ENCODE results near the gene CFAP20.

CFAP20 gene

DNA sequence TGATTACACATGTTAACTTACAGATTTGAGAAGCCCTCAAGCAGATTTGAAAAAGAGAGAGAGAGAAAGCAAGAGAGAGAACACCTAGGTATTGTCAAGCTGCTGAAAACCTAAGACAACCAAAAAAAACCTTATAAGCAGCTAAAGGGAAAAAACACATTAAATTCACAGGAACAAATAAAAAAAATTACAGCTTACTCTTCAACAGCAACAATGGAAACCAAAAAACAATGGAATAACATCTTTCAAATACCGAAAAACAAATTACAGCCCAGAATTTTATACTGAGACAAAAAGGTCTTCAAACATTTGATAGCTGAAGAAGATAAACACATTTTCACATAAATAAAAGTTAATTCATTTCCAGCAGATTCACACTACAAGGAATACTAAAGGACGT is 8.4 kb upstream of the CFAP20 start:
- Mint-ChIP-seq H3K36me3 (ENCODE audit: low read depth) (peaks cover 27% of the 10 kb centered on the region), H3K4me1 (ENCODE audit: low read depth) (no peaks in the 10 kb centered on the region), H3K27ac (no peak overlapping the region), H3K4me3 (no peak overlapping the region), H3K27me3 (no peaks in the 10 kb centered on the region), H3K9me3 (peaks cover 3% of the 10 kb centered on the region)
- DNase-seq, result no peak

DNA sequence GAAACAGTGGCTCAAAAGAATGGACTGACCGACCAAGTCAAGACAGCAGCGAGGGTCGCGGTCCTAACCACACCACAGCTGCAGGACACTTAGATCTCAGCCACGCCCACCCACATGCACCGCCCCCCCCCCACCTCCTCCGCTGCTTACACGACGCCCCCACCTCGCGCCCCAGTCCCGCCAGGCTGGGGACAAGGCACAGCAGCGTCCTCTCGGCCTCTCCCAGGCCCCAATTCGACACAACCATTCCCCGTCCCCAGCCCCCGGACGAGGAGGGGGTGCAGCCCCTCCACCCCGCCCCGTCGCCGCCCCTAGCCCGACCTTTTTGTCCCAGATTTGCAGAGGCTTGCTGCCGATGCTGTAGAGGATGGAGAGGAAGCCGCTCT is 477 bp downstream of the CFAP20 start:
- DNase-seq, result no peak
- peaks cover 46% of the 10 kb centered on the region for H3K4me1 Mint-ChIP-seq (ENCODE audit: low read depth)

DNA sequence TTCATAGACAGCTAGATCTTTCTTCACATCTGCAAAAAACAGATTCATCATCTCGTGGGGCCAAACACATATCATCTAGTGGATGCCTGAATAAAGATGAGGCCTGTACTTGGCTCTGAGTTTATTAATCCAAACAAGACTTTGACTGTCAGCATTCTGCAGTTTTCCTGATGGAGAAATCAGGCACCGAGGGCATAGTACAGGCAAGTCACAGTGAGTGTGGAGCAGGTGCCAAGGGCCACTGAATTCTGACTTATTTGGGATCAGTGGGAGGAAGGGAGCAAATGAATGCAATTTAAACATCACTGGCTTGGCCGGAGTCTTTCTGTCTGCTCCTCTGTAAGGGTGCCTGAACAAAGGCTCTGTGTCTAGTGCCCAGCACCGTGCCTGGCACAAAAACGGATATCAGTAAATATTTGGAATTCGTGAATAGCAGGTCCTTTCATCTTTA is 975 bp downstream of the CFAP20 start:
- Mint-ChIP-seq H3K27ac (peak overlapping the region; percentile 92), H3K36me3 (ENCODE audit: low read depth) (peaks cover 26% of the 10 kb centered on the region), H3K4me1 (ENCODE audit: low read depth) (peaks cover 48% of the 10 kb centered on the region), H3K27me3 (no peaks in the 10 kb centered on the region), H3K4me3 (peak overlapping the region; percentile 87), H3K9me3 (no peaks in the 10 kb centered on the region)
- DNase-seq, result no peak

More for the DNA sequence above, 477 bp downstream of the CFAP20 start:
- Mint-ChIP-seq H3K4me3 (peak overlapping the region; percentile 87), H3K27me3 (no peaks in the 10 kb centered on the region), H3K27ac (peak overlapping the region; percentile 92), H3K9me3 (no peaks in the 10 kb centered on the region), H3K36me3 (ENCODE audit: low read depth) (peaks cover 25% of the 10 kb centered on the region)

DNA sequence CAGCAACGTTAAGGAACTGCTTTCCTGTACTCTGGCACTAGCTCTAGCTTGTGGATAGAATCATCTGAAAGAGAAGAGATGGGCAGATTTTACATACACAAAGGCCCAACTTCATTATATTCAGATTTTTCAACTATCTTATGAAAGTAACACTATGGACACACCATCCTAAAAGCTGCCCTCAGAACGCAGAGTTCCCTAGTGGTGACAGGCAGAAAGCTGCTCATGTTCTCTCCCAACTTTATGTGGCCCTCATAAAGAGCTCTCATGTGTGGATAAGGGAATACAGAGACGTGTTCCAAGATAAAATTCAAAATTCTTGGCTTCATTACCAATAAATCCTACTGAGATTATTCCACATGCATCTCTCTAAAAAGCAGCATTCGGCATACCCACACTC is 1.5 kb downstream of the CFAP20 start:
- Mint-ChIP-seq H3K4me3 (peak overlapping the region; percentile 87), H3K4me1 (ENCODE audit: low read depth) (peaks cover 50% of the 10 kb centered on the region), H3K27me3 (no peaks in the 10 kb centered on the region), H3K27ac (peak overlapping the region; percentile 92), H3K36me3 (ENCODE audit: low read depth) (peaks cover 26% of the 10 kb centered on the region), H3K9me3 (no peaks in the 10 kb centered on the region)
- DNase-seq, result no peak

DNA sequence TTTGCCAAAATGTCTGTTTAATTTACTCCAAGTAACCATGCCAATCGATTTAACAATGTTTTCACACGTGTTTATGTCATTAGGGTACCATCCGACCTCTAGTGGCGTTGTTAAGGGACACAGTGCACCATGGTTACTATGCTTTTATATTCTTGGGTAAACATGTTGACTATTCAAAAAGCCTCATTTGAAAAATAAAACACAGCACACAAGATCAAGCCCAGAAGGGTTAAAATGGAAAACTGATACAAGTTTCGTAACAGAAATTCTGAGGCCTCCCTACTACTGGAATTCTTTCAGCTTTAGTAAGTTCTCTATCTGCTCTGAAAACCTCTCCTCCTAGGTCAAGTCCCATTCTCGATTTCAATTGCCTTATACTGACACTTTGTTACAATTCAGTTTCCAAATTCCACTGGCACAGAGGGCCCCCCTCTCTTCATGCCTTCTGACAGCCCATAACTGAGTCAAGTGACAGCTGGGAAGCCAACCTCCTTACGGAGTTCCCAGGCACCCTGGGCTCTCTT is 2.1 kb downstream of the CFAP20 start:
- H3K4me1 Mint-ChIP-seq (ENCODE audit: low read depth), result peaks cover 52% of the 10 kb centered on the region
- no peak for DNase-seq
- peaks cover 26% of the 10 kb centered on the region for H3K36me3 Mint-ChIP-seq (ENCODE audit: low read depth)
- H3K27me3 Mint-ChIP-seq, result no peaks in the 10 kb centered on the region
- H3K27ac Mint-ChIP-seq, result peak overlapping the region; percentile 92
- H3K4me3 Mint-ChIP-seq, result peak overlapping the region; percentile 87
- no peaks in the 10 kb centered on the region for H3K9me3 Mint-ChIP-seq

DNA sequence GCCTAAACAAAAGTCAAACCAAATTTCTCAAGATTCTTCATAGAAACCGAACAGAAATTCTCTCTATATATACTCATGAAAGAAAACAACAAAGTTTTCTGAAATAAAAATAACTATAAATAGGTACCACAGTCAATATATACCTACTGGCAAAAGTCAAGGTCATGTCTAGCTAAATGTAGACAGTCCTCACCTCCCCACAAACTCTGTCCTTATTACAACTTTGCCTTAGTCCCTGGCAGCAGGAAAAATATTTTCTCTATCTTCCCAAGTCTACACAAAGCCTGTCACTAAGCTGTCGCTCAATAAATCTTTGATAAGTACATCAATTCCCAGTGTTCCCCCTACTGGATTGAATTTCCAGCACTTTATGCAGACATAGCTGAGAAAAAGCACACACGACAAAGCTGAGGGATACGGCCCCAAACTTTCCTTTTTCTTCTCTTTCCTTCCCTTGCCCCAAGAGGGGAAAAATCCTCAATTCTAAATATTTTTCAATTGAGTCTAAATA is 2.7 kb downstream of the CFAP20 start:
- Mint-ChIP-seq H3K9me3 (no peaks in the 10 kb centered on the region), H3K27ac (no peak overlapping the region), H3K4me1 (ENCODE audit: low read depth) (peaks cover 58% of the 10 kb centered on the region), H3K27me3 (no peaks in the 10 kb centered on the region), H3K4me3 (peak overlapping the region; percentile 87), H3K36me3 (ENCODE audit: low read depth) (peaks cover 26% of the 10 kb centered on the region)
- DNase-seq, result no peak

DNA sequence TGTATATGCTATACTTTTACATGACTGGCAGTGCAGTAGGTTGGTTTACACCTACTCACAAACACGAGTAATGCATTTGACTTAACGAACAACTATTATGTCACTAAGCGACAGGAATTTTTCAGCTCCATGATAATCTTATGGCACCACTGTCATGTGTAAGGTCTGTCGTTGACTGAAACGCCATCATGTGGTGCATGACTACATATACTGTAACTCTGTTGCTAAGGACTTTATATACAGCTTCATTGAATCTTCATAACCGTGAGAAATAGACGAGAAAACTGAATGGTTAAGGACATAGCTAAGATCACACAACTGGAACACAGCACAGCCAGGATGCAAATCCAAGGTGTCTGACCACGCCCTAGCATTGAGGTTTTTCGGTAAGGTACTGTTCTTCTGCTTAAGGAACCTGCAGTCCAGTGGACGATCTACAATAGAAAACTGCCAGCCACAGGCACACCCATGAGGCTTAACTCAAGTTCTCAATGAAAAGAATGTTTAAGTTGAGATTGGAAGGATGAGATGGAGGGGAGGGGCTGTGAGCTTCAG is 3.3 kb downstream of the CFAP20 start:
- Mint-ChIP-seq H3K36me3 (ENCODE audit: low read depth) (peaks cover 26% of the 10 kb centered on the region), H3K27me3 (no peaks in the 10 kb centered on the region), H3K4me3 (peak overlapping the region; percentile 87), H3K9me3 (no peaks in the 10 kb centered on the region), H3K4me1 (ENCODE audit: low read depth) (peaks cover 63% of the 10 kb centered on the region), H3K27ac (no peak overlapping the region)
- no peak for DNase-seq

DNA sequence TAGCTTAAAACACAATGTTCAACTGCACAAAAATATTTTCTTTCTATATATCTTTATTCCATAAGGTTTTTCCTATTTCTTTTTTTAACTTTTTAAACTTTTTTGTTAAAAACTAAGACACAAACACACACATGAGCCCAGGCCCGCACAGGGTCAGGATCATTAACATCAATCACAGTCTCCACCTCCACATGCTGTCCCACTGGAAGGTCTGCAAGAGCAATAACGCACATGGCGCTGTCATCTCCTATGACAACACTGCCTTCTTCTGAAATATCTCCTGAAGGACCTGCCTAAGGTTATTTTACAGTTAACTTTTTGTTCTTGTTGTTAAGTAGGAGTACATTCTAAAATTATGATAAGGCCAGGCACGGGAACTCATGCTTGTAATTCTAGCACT is 4.1 kb downstream of the CFAP20 start:
- no peaks in the 10 kb centered on the region for H3K27me3 Mint-ChIP-seq
- no peak for DNase-seq

DNA sequence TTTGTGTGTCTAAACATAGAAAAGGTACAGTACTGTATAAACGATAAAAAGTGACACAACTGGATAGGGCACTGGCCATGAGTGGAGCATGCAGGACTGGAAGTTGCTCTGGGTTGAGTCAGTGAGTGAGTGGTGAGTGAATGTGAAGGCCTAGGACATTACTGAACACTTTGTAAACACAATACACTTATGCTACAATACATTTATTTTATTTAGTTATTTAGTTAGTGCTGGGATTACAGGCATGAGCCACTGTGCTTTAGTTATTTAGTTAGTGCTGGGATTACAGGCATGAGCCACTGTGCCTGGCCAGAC is 4.6 kb downstream of the CFAP20 start:
- Mint-ChIP-seq H3K9me3 (no peaks in the 10 kb centered on the region), H3K27ac (no peak overlapping the region), H3K36me3 (ENCODE audit: low read depth) (peaks cover 24% of the 10 kb centered on the region), H3K4me3 (no peak overlapping the region), H3K4me1 (ENCODE audit: low read depth) (peaks cover 69% of the 10 kb centered on the region), H3K27me3 (no peaks in the 10 kb centered on the region)
- DNase-seq, result no peak

More for the DNA sequence above, 4.1 kb downstream of the CFAP20 start:
- Mint-ChIP-seq H3K27ac (no peak overlapping the region), H3K9me3 (no peaks in the 10 kb centered on the region), H3K4me3 (no peak overlapping the region), H3K36me3 (ENCODE audit: low read depth) (peaks cover 26% of the 10 kb centered on the region), H3K4me1 (ENCODE audit: low read depth) (peaks cover 70% of the 10 kb centered on the region)

DNA sequence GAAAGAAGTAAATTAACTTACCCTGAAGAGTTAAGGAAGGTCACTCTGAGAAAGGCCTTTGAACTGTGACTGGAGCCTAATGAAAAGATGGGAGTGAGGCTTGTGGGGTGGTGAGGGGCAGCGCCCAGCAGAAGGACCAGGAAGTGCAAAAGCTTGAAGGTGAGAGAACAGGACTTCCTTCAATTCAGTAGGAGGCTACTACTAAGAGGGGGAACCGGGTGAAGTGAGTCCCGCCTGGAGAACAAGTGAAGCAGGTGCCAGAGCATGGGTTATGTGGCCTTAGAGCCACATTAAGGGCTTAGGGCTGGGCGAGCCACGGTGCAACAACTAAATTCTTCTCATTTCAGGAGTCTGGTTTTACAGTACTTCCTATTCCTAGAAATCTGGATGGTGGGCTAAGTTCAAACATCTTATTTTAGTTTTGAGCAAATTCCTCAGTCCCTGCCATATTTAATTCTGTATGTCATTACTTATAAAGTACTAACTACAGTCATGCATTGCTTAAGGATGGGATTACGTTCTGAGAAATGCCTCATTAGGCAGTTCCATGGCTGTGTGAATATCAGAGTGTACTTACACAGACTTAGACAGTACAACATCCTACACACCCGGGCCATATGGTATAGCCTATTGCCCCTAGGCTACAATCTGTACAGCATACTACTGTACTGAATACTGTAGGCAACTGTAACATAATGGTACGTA is 5.1 kb downstream of the CFAP20 start:
- Mint-ChIP-seq H3K4me3 (no peak overlapping the region), H3K36me3 (ENCODE audit: low read depth) (peaks cover 20% of the 10 kb centered on the region), H3K4me1 (ENCODE audit: low read depth) (peaks cover 67% of the 10 kb centered on the region), H3K27ac (peak overlapping the region; percentile 46), H3K9me3 (no peaks in the 10 kb centered on the region), H3K27me3 (no peaks in the 10 kb centered on the region)
- no peak for DNase-seq

DNA sequence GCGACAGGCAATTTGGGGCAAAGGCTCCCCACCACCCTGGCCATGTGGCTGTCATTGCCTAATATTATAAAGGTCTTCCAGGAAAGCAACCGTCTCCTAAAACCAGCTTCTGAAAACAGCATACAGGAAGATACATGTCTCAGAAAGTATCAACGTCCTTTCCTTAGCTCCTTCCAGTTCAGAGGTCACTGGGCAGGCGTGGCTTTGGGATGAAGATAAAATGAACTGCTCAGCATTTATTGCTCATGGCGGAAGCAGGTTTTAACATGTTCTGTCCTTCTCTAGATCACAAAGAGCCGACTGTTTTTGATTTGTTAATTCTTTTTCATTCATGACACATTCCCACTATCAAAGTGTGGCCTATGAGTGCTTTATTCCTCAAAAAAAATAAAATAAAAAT is 8.0 kb downstream of the CFAP20 start:
- Mint-ChIP-seq H3K27me3 (no peaks in the 10 kb centered on the region), H3K4me3 (no peak overlapping the region), H3K27ac (no peak overlapping the region), H3K9me3 (no peaks in the 10 kb centered on the region), H3K4me1 (ENCODE audit: low read depth) (peaks cover 48% of the 10 kb centered on the region), H3K36me3 (ENCODE audit: low read depth) (peaks cover 24% of the 10 kb centered on the region)
- DNase-seq, result no peak

DNA sequence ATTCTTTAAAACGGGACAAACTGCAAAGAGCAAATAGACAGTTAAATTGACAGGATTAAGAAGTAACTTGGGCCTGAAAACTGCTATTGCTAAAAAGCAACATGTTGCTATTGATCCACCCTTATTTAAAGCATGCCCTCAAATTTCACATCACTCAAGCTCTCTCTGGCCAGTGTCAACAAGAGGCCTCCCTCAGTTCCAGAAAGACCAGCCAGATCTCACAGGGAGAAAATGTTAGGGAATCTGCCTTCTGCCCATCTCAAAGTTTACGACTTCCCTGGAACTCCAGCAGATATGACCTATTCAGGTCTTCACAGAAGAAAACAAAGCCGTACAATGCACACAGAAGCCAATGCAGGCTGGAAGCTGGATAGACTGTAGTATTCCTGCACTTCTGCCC is 8.9 kb downstream of the CFAP20 start:
- peaks cover 40% of the 10 kb centered on the region for H3K4me1 Mint-ChIP-seq (ENCODE audit: low read depth)
- H3K4me3 Mint-ChIP-seq, result no peak overlapping the region

DNA sequence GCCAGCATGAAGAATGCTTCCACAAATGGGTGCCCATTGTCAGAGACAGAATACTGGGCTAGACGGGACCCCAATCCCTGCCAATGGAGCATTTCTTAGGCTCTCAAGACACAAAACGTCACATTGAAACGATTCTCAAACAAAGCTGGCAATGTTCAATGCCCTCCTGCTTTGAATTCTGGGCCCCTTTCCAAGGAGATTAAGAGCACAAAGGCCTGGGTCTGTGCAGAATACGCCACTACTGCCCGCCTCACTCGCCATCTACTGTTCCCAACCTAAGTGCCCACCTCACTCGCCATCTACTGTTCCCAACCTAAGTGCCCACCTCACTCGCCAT is 9.7 kb downstream of the CFAP20 start:
- Mint-ChIP-seq H3K27ac (no peak overlapping the region), H3K36me3 (ENCODE audit: low read depth) (peaks cover 37% of the 10 kb centered on the region), H3K9me3 (no peaks in the 10 kb centered on the region), H3K27me3 (no peaks in the 10 kb centered on the region), H3K4me3 (no peak overlapping the region), H3K4me1 (ENCODE audit: low read depth) (peaks cover 36% of the 10 kb centered on the region)
- no peak for DNase-seq

More for the DNA sequence above, 8.9 kb downstream of the CFAP20 start:
- Mint-ChIP-seq H3K27me3 (no peaks in the 10 kb centered on the region), H3K9me3 (no peaks in the 10 kb centered on the region), H3K36me3 (ENCODE audit: low read depth) (peaks cover 29% of the 10 kb centered on the region), H3K27ac (no peak overlapping the region)
- no peak for DNase-seq

DNA sequence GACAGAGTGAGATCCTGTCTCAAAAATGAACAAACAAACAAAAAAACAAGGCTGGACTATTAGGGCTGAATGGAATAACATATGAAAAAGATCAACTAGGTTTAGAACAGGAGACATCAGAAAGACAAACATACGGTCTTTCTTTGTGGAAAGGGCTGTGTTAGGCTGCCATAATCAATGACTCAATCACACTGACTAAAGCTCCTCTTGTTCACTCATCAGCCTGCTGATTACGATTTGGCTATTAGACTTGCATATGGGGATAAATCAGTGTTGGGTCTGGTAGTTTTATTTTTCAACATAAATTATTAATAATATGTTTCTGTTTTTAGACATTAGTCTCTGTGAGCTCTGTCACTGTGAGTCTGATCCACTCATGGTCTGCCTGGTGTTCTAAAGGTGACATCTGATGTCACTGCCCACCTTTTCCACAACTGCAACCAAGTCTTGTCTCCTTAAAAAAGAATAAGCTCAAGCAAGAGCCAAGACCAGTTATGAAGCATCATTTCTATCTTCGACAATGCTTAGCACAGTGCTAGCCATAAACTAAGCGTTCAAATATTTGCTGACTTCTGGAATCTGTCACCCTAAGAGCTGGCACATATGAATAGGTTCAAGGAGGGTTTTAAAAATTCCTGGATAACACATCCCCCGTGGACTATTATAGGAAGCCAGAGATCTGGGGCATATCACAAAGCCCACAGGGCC is 10.2 kb downstream of the CFAP20 start:
- Mint-ChIP-seq H3K4me3 (no peak overlapping the region), H3K27me3 (no peaks in the 10 kb centered on the region), H3K27ac (no peak overlapping the region), H3K36me3 (ENCODE audit: low read depth) (peaks cover 42% of the 10 kb centered on the region), H3K9me3 (no peaks in the 10 kb centered on the region), H3K4me1 (ENCODE audit: low read depth) (peaks cover 31% of the 10 kb centered on the region)
- DNase-seq, result no peak

DNA sequence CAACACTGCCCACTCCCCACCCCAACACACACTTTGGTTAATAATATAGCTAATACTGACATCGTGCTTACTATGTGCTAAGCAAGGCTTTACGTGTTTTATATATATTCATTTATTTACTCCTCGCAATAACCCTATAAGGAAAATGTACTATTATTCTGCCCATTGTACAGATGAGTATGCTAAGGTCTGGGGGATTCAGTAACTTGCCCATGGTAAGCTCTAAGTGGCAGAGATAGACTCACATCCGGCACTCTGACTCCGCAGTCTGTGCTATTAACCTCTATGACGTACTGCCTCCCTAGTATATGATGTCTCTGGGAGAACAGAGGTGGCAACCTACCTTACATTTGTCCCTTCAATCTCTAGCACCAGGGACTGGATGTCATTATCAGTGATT is 12.7 kb downstream of the CFAP20 start:
- Mint-ChIP-seq H3K36me3 (ENCODE audit: low read depth) (peaks cover 56% of the 10 kb centered on the region), H3K4me3 (no peak overlapping the region), H3K27ac (no peak overlapping the region), H3K27me3 (no peaks in the 10 kb centered on the region), H3K9me3 (no peaks in the 10 kb centered on the region), H3K4me1 (ENCODE audit: low read depth) (peaks cover 17% of the 10 kb centered on the region)
- no peak for DNase-seq

All from activated T-cell treated with anti-CD3 and anti-CD28 coated beads, Interleukin-2, amount 50 U/mL, for 24 hours (primary cell).